Measurements from ENCODE around the gene LLGL2. TPM values are rescaled to one million over a fixed set of nuclear protein-coding genes. Genes with fewer than 3 reads are reported as not detected.
A peak's percentile ranks its signal among the peaks of the same experiment; 100 is the strongest.
"Not testable (repeated sequence)": the region's sequence is repeated elsewhere in the genome, so short reads cannot be mapped to it uniquely, and the experiment has no call there.

Gene LLGL2
- total RNA-seq, 1 donor from 2014 or later, result 14.8 TPM

GRCh38 chr17:75476271-75476671 is 49.2 kb upstream of the LLGL2 start:
- Histone ChIP-seq H3K4me3 (ENCODE audit: insufficient read depth, low read depth, low read length) (no peak overlapping the region), H3K79me2 (ENCODE audit: insufficient read depth, low read length) (peaks cover 17% of the 10 kb centered on the region), H3K9me3 (ENCODE audit: insufficient read depth, low read depth, low read length) (no peaks in the 10 kb centered on the region), H3K27ac (ENCODE audit: low read depth, low read length) (no peak overlapping the region), H3K9ac (ENCODE audit: low read length) (peak overlapping the region; percentile 25), H2AFZ (ENCODE audit: low read depth, low read length) (no peak overlapping the region), H4K20me1 (ENCODE audit: insufficient read depth, low read length) (peaks cover 46% of the 10 kb centered on the region), H3K36me3 (ENCODE audit: insufficient read depth, low read length) (no peaks in the 10 kb centered on the region), H3K27me3 (ENCODE audit: insufficient read depth, low read length) (no peaks in the 10 kb centered on the region), H3K4me2 (ENCODE audit: low read length) (peak overlapping the region; percentile 63), H3K4me1 (ENCODE audit: insufficient read depth, low read length) (peaks cover 22% of the 10 kb centered on the region)
- FAIRE-seq, result no peak
- Mint-ChIP-seq H3K4me3 (ENCODE audit: unreplicated experiment) (no peak overlapping the region), H3K27ac (ENCODE audit: unreplicated experiment) (no peak overlapping the region), H3K4me1 (ENCODE audit: low read depth, unreplicated experiment) (peaks cover 19% of the 10 kb centered on the region), H3K27me3 (ENCODE audit: low read depth, unreplicated experiment) (no peaks in the 10 kb centered on the region), H3K9me3 (ENCODE audit: unreplicated experiment) (no peaks in the 10 kb centered on the region), H3K36me3 (ENCODE audit: low read depth, unreplicated experiment) (peaks cover 16% of the 10 kb centered on the region)
- peak; percentile 29 for DNase-seq (ENCODE audit: low read depth)
- TF ChIP-seq CTCF (IDR thresholded peaks at IDR 0.05; ENCODE audit: insufficient read depth, low read depth, low read length) (no peak), EZH2 (IDR thresholded peaks at IDR 0.05; ENCODE audit: insufficient read depth, low read length) (no peak)

GRCh38 chr17:75476752-75477489 is 48.6 kb upstream of the LLGL2 start:
- TF ChIP-seq CTCF (IDR thresholded peaks at IDR 0.05; ENCODE audit: insufficient read depth, low read depth, low read length), result no peak
- TF ChIP-seq EZH2 (IDR thresholded peaks at IDR 0.05; ENCODE audit: insufficient read depth, low read length), result no peak
- no peaks in the 10 kb centered on the region for H3K9me3 ChIP-seq (ENCODE audit: insufficient read depth, low read depth, low read length)
- peaks cover 46% of the 10 kb centered on the region for H4K20me1 ChIP-seq (ENCODE audit: insufficient read depth, low read length)
- Mint-ChIP-seq H3K27ac (ENCODE audit: unreplicated experiment) (no peak overlapping the region), H3K27me3 (ENCODE audit: low read depth, unreplicated experiment) (no peaks in the 10 kb centered on the region), H3K4me1 (ENCODE audit: low read depth, unreplicated experiment) (peaks cover 19% of the 10 kb centered on the region), H3K36me3 (ENCODE audit: low read depth, unreplicated experiment) (peaks cover 11% of the 10 kb centered on the region), H3K9me3 (ENCODE audit: unreplicated experiment) (no peaks in the 10 kb centered on the region), H3K4me3 (ENCODE audit: unreplicated experiment) (no peak overlapping the region)
- H3K27ac ChIP-seq (ENCODE audit: low read depth, low read length), result no peak overlapping the region
- no peak for DNase-seq (ENCODE audit: low read depth)
- H3K36me3 ChIP-seq (ENCODE audit: insufficient read depth, low read length), result no peaks in the 10 kb centered on the region
- H3K79me2 ChIP-seq (ENCODE audit: insufficient read depth, low read length), result peaks cover 17% of the 10 kb centered on the region
- FAIRE-seq, result no peak
- peak overlapping the region; percentile 63 for H3K4me2 ChIP-seq (ENCODE audit: low read length)
- H3K4me1 ChIP-seq (ENCODE audit: insufficient read depth, low read length), result peaks cover 22% of the 10 kb centered on the region
- H3K9ac ChIP-seq (ENCODE audit: low read length), result peak overlapping the region; percentile 25
- H2AFZ ChIP-seq (ENCODE audit: low read depth, low read length), result no peak overlapping the region
- H3K27me3 ChIP-seq (ENCODE audit: insufficient read depth, low read length), result no peaks in the 10 kb centered on the region
- no peak overlapping the region for H3K4me3 ChIP-seq (ENCODE audit: insufficient read depth, low read depth, low read length)

GRCh38 chr17:75477490-75477862 is 48.0 kb upstream of the LLGL2 start:
- Histone ChIP-seq H3K4me1 (ENCODE audit: insufficient read depth, low read length) (peaks cover 22% of the 10 kb centered on the region), H4K20me1 (ENCODE audit: insufficient read depth, low read length) (peaks cover 46% of the 10 kb centered on the region), H3K79me2 (ENCODE audit: insufficient read depth, low read length) (peaks cover 17% of the 10 kb centered on the region)
- H3K4me1 Mint-ChIP-seq (ENCODE audit: low read depth, unreplicated experiment), result peaks cover 19% of the 10 kb centered on the region
- not testable (repeated sequence) for FAIRE-seq; DNase-seq (ENCODE audit: low read depth); H3K27ac ChIP-seq (ENCODE audit: low read depth, low read length); H3K36me3 Mint-ChIP-seq (ENCODE audit: low read depth, unreplicated experiment); H3K36me3 ChIP-seq (ENCODE audit: insufficient read depth, low read length); H3K9ac ChIP-seq (ENCODE audit: low read length); H3K27me3 Mint-ChIP-seq (ENCODE audit: low read depth, unreplicated experiment); H3K4me3 ChIP-seq (ENCODE audit: insufficient read depth, low read depth, low read length); H3K27ac Mint-ChIP-seq (ENCODE audit: unreplicated experiment); H3K27me3 ChIP-seq (ENCODE audit: insufficient read depth, low read length); H3K4me3 Mint-ChIP-seq (ENCODE audit: unreplicated experiment); H2AFZ ChIP-seq (ENCODE audit: low read depth, low read length); H3K4me2 ChIP-seq (ENCODE audit: low read length); H3K9me3 ChIP-seq (ENCODE audit: insufficient read depth, low read depth, low read length); H3K9me3 Mint-ChIP-seq (ENCODE audit: unreplicated experiment)

Measured in astrocyte (in vitro differentiated cells and primary cell).